H9 (cell line): ENCODE results near the gene SNRPA1. TPM values are rescaled to one million over a fixed set of nuclear protein-coding genes. Genes with fewer than 3 reads are reported as not detected.

Experiments
- DNase-seq: peaks from one replicate; pipeline ENCODE4 v3.0.0-alpha.2; 2017
- H2AFZ ChIP-seq: one replicate; pipeline ENCODE4 v1.6.1; 2013; ENCODE audit warnings: mild to moderate bottlenecking, low read length, control low read depth, moderate library complexity
- H2AK5ac ChIP-seq: 2 replicates; pipeline ENCODE4 v1.6.1; 2013; ENCODE audit warnings: low read length, control low read depth, mixed read lengths; ENCODE audit not compliant: insufficient read length
- H2BK120ac ChIP-seq: one replicate; pipeline ENCODE4 v1.6.1; 2013; ENCODE audit warnings: low read depth, mild to moderate bottlenecking, low read length, control low read depth, inconsistent platforms; ENCODE audit not compliant: poor library complexity, severe bottlenecking
- H2BK12ac ChIP-seq: 2 replicates; pipeline ENCODE4 v1.6.1; 2013; ENCODE audit warnings: low read length, control low read depth, mixed read lengths, low read depth; ENCODE audit not compliant: insufficient read length
- H2BK15ac ChIP-seq: 2 replicates; pipeline ENCODE4 v1.6.1; 2013; ENCODE audit warnings: low read depth, low read length, control low read depth
- H2BK20ac ChIP-seq: one replicate; pipeline ENCODE4 v1.6.1; 2013; ENCODE audit warnings: low read depth, mild to moderate bottlenecking, low read length, control low read depth, inconsistent platforms; ENCODE audit not compliant: poor library complexity, severe bottlenecking
- H2BK5ac ChIP-seq: 2 replicates; pipeline ENCODE4 v1.6.1; 2013; ENCODE audit warnings: low read length, control low read depth, mixed read lengths; ENCODE audit not compliant: insufficient read length
- H3K14ac ChIP-seq: 2 replicates; pipeline ENCODE4 v1.6.1; 2013; ENCODE audit warnings: low read length, control low read depth; ENCODE audit not compliant: insufficient read depth
- H3K18ac ChIP-seq: 2 replicates; pipeline ENCODE4 v1.6.1; 2013; ENCODE audit warnings: low read depth, mild to moderate bottlenecking, mixed read lengths, low read length, control low read depth; ENCODE audit not compliant: insufficient read length
- H3K23ac ChIP-seq: 2 replicates; pipeline ENCODE4 v1.6.1; 2013; ENCODE audit warnings: low read length, control low read depth, mixed read lengths, low read depth; ENCODE audit not compliant: insufficient read length
- H3K23me2 ChIP-seq: 2 replicates; pipeline ENCODE4 v1.6.1; 2013; ENCODE audit warnings: low read depth, mild to moderate bottlenecking, mixed read lengths, low read length, control low read depth; ENCODE audit not compliant: insufficient read length, poor library complexity, severe bottlenecking
- H3K27ac ChIP-seq: 2 replicates; pipeline ENCODE4 v1.5.1; 2013; ENCODE audit warnings: low read length, control low read depth, mixed read lengths, low read depth; ENCODE audit not compliant: insufficient read length
- H3K27me3 ChIP-seq: 2 replicates; pipeline ENCODE4 v1.6.1; 2013; ENCODE audit warnings: low read length, control low read depth, inconsistent platforms; ENCODE audit not compliant: insufficient read depth
- H3K4ac ChIP-seq: 2 replicates; pipeline ENCODE4 v1.6.1; 2013; ENCODE audit warnings: low read depth, mild to moderate bottlenecking, control low read depth, inconsistent platforms, low read length, moderate library complexity
- H3K4me1 ChIP-seq: 2 replicates; pipeline ENCODE4 v1.6.1; 2013; ENCODE audit warnings: low read length, control low read depth, inconsistent platforms; ENCODE audit not compliant: insufficient read depth
- H3K4me2 ChIP-seq: 2 replicates; pipeline ENCODE4 v1.6.1; 2013; ENCODE audit warnings: low read length, control low read depth, mixed read lengths; ENCODE audit not compliant: insufficient read length, insufficient read depth
- H3K56ac ChIP-seq: 2 replicates; pipeline ENCODE4 v1.6.1; 2013; ENCODE audit warnings: low read depth, mild to moderate bottlenecking, mixed read lengths, low read length, control low read depth; ENCODE audit not compliant: insufficient read length
- H3K79me1 ChIP-seq: 2 replicates; pipeline ENCODE4 v1.6.1; 2013; ENCODE audit warnings: low read depth, mild to moderate bottlenecking, moderate library complexity, low read length, control low read depth, inconsistent platforms; ENCODE audit not compliant: insufficient read depth, poor library complexity, severe bottlenecking
- H3K79me2 ChIP-seq: 2 replicates; pipeline ENCODE4 v1.6.1; 2013; ENCODE audit warnings: low read length, control low read depth, inconsistent platforms; ENCODE audit not compliant: insufficient read depth
- H3K9ac ChIP-seq: 2 replicates; pipeline ENCODE4 v1.6.1; 2013; ENCODE audit warnings: low read length, control low read depth, mixed read lengths; ENCODE audit not compliant: insufficient read length; ENCODE audit errors: extremely low read depth
- H3K9me3 ChIP-seq: one replicate; pipeline ENCODE4 v1.6.1; 2013; ENCODE audit warnings: low read depth, low read length, inconsistent platforms; ENCODE audit not compliant: control insufficient read depth
- H3T11ph ChIP-seq: one replicate; pipeline ENCODE4 v1.6.1; 2013; ENCODE audit warnings: mild to moderate bottlenecking, low read length, control low read depth, inconsistent platforms
- H4K20me1 ChIP-seq: one replicate; pipeline ENCODE4 v1.6.1; 2013; ENCODE audit not compliant: control insufficient read depth, insufficient read length, insufficient read depth
- H4K5ac ChIP-seq: 2 replicates; pipeline ENCODE4 v1.6.1; 2013; ENCODE audit warnings: low read depth, mild to moderate bottlenecking, mixed read lengths, low read length, control low read depth; ENCODE audit not compliant: insufficient read length
- H4K8ac ChIP-seq: replicated peaks from 2 replicates; pipeline ENCODE4 v1.6.1; 2013; ENCODE audit warnings: low read length, control low read depth, mixed read lengths, low read depth; ENCODE audit not compliant: insufficient read length
- H4K91ac ChIP-seq: 2 replicates; pipeline ENCODE4 v1.6.1; 2013; ENCODE audit warnings: low read depth, mild to moderate bottlenecking, moderate library complexity, mixed read lengths, low read length, control low read depth; ENCODE audit not compliant: insufficient read length
- H3K27ac Mint-ChIP-seq, 3 experiments: 2 replicates in 2 of 3; 3 replicates in 1 of 3; pipeline ENCODE4 v1.8.0; 2020 to 2021; ENCODE audit warnings: mixed read lengths in 3 of 3, mild to moderate bottlenecking in 1 of 3, moderate library complexity in 1 of 3
- H3K27me3 Mint-ChIP-seq: 2 replicates; pipeline ENCODE4 v1.8.0; 2021; ENCODE audit warnings: low read depth, mild to moderate bottlenecking, moderate library complexity, mixed read lengths
- H3K36me3 Mint-ChIP-seq, 3 experiments: 2 replicates in 2 of 3; 3 replicates in 1 of 3; pipeline ENCODE4 v1.8.0; 2020 to 2021; ENCODE audit warnings: low read depth in 3 of 3, mixed read lengths in 3 of 3; ENCODE audit not compliant: insufficient read depth in 1 of 3
- H3K4me1 Mint-ChIP-seq, 2 experiments: 2 replicates each; pipeline ENCODE4 v1.8.0; 2020; ENCODE audit warnings: mixed read lengths in 2 of 2
- H3K4me3 Mint-ChIP-seq, 2 experiments: 2 replicates in 1 of 2; 3 replicates in 1 of 2; pipeline ENCODE4 v1.8.0; 2020 to 2021; ENCODE audit warnings: mild to moderate bottlenecking in 2 of 2, mixed read lengths in 2 of 2, moderate library complexity in 1 of 2
- H3K9me3 Mint-ChIP-seq, 2 experiments: 2 replicates in 1 of 2; 3 replicates in 1 of 2; pipeline ENCODE4 v1.8.0; 2020; ENCODE audit warnings: mild to moderate bottlenecking in 2 of 2, mixed read lengths in 2 of 2, moderate library complexity in 1 of 2
- CTCF ChIP-seq: fragments of 200-600 bp; sonication (generic); conservative IDR thresholded peaks from 3 replicates; pipeline ENCODE4 v1.8.0; 2021; ENCODE audit warnings: antibody characterized with exemption, mild to moderate bottlenecking
- WGBS: extraction: QIAGEN DNeasy Blood & Tissue Kit; methylation state at CpG from one replicate; pipeline ENCODE4 v1.1.7; 2013; ENCODE audit warnings: missing lambda C conversion rate, low lambda C conversion rate, mixed read lengths; ENCODE audit not compliant: insufficient read length; ENCODE audit errors: extremely low coverage; 5-methylcytosine and 5-hydroxymethylcytosine counted together
- total RNA-seq: library from RNA; stranded (reverse); gene quantifications from 2 replicates; pipeline ENCODE4 v1.2.1, GENCODE V29; 2021

The SNRPA1 gene
- total RNA-seq, 1 experiment from 2014 or later, result 145 TPM

DNA sequence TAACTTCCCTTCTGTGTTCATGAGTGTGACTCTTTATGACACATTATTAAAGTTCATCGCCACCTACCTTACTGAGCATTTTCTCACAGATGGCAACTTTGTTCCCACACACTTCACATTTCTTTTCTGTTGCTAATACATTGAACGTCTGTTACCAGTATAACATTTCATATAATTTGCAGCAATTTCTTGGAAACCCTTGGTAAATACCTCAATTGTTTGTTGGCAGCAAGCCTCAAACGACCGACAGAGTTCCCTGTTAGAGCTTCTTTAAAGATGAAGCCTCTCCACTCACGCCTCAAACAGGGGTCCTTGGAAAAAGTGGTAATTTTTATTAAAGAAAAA lies 40.0 kb downstream of the SNRPA1 start:
- no peak overlapping the region for H3K18ac ChIP-seq
- H2AK5ac ChIP-seq, result no peak overlapping the region
- H4K91ac ChIP-seq, result no peak overlapping the region
- no peak overlapping the region for H3K4me2 ChIP-seq
- no peak overlapping the region for H3K4ac ChIP-seq
- H3K79me2 ChIP-seq, result peaks cover 10% of the 10 kb centered on the region; the same call in 1 of the 2 replicates
- no peak for TF ChIP-seq CTCF
- H4K20me1 ChIP-seq, result no peaks in the 10 kb centered on the region
- H3K56ac ChIP-seq, result no peak overlapping the region
- no peak overlapping the region for H3K23ac ChIP-seq
- no peak overlapping the region for H2BK15ac ChIP-seq
- H4K5ac ChIP-seq, result no peak overlapping the region
- no peak overlapping the region for H4K8ac ChIP-seq
- H2BK120ac ChIP-seq, result no peak overlapping the region
- no peak overlapping the region for H2BK12ac ChIP-seq
- H2BK20ac ChIP-seq, result no peak overlapping the region
- H3T11ph ChIP-seq, result no peak overlapping the region
- H2BK5ac ChIP-seq, result no peak overlapping the region
- no peak overlapping the region for H3K9ac ChIP-seq
- DNase-seq, result no peak
- no CpG with 5 or more reads among the region's 5 CpGs for WGBS
- H3K27ac Mint-ChIP-seq, result no peak overlapping the region
- peaks cover 14% of the 10 kb centered on the region for H3K23me2 ChIP-seq
- H3K9me3 Mint-ChIP-seq, result no peaks in the 10 kb centered on the region
- peaks cover 41 to 52% of the 10 kb centered on the region in 2 experiments for H3K4me1 Mint-ChIP-seq
- H3K27ac ChIP-seq, result no peak overlapping the region
- H2AFZ ChIP-seq, result no peak overlapping the region
- H3K14ac ChIP-seq, result no peak overlapping the region
- no peaks in the 10 kb centered on the region for H3K27me3 ChIP-seq
- peaks cover 7% of the 10 kb centered on the region; the same call in 1 of the 2 replicates for H3K4me1 ChIP-seq
- H3K79me1 ChIP-seq, result no peaks in the 10 kb centered on the region
- peaks cover 0 to 3% (median 2%) of the 10 kb centered on the region in 3 experiments; a peak in 2 of 7 replicates for H3K36me3 Mint-ChIP-seq
- no peak overlapping the region for H3K4me3 Mint-ChIP-seq
- H3K27me3 Mint-ChIP-seq, result peaks cover 2% of the 10 kb centered on the region
- no peaks in the 10 kb centered on the region for H3K9me3 ChIP-seq
